PC-3 (cell line): ENCODE data around the gene SLC38A2. TPM values are rescaled to one million over a fixed set of nuclear protein-coding genes. Genes with fewer than 3 reads are reported as not detected.

Experiments
- ATAC-seq: fragments of 200-7000 bp; cut with Tn5 transposase; 2 replicates; pipeline ENCODE4 v1.9.1; 2020; ENCODE audit warnings: mild to moderate bottlenecking, moderate library complexity
- BruUV-seq: library from RNA; stranded (reverse); fragments of 400-500 nt; replicated peaks from 2 replicates; lab custom pipeline; 2021; lab: Mats Ljungman, UMichigan
- CTCF ChIA-PET: fragments of 300-600 bp; sonication (Branson Sonifier 250); formaldehyde crosslinking; loops from one replicate; lab custom pipeline; 2022; ENCODE audit warnings: antibody characterized with exemption; lab: Charles Lee
- POLR2A ChIA-PET: fragments of 300-600 bp; sonication (Branson Sonifier 250); formaldehyde crosslinking; loops from one replicate; lab custom pipeline; 2022; ENCODE audit warnings: antibody characterized with exemption; ENCODE audit not compliant: unreplicated experiment; lab: Charles Lee
- DNase-seq: peaks from one replicate; pipeline ENCODE4 v3.0.0-alpha.2; 2015
- H2AFZ ChIP-seq: fragments of 300-600 bp; sonication (generic); 2 replicates; pipeline ENCODE4 v1.6.0; 2016; ENCODE audit warnings: antibody characterized with exemption, low read length
- H3F3A ChIP-seq: fragments of 300-600 bp; sonication (generic); one replicate; pipeline ENCODE4 v1.6.0; 2017; ENCODE audit warnings: antibody characterized with exemption, low read length, control low read depth, mild to moderate bottlenecking; ENCODE audit not compliant: unreplicated experiment
- H3K27ac ChIP-seq: fragments of 300-600 bp; sonication (generic); 2 replicates; pipeline ENCODE4 v1.5.1; 2016; ENCODE audit warnings: mild to moderate bottlenecking, low read length
- H3K27me3 ChIP-seq: fragments of 300-600 bp; sonication (generic); 2 replicates; pipeline ENCODE4 v1.6.1; 2016; ENCODE audit warnings: low read length, mixed read lengths
- H3K36me3 ChIP-seq: fragments of 300-600 bp; sonication (generic); 2 replicates; pipeline ENCODE4 v1.6.1; 2016; ENCODE audit warnings: low read depth, mixed run types, low read length, mixed read lengths
- H3K4me1 ChIP-seq: fragments of 300-600 bp; sonication (generic); 2 replicates; pipeline ENCODE4 v1.5.1; 2016; ENCODE audit warnings: low read length; ENCODE audit not compliant: insufficient read depth
- H3K4me2 ChIP-seq: fragments of 300-600 bp; sonication (generic); 2 replicates; pipeline ENCODE4 v1.6.0; 2016; ENCODE audit warnings: low read length
- H3K4me3 ChIP-seq: fragments of 300-600 bp; sonication (generic); 2 replicates; pipeline ENCODE4 v1.5.1; 2016; ENCODE audit warnings: mild to moderate bottlenecking, low read length, mixed read lengths
- H3K79me2 ChIP-seq: fragments of 300-600 bp; sonication (generic); 2 replicates; pipeline ENCODE4 v1.6.1; 2017; ENCODE audit warnings: low read length, mixed read lengths
- H3K9ac ChIP-seq: fragments of 300-600 bp; sonication (generic); 2 replicates; pipeline ENCODE4 v1.6.0; 2016; ENCODE audit warnings: mild to moderate bottlenecking, low read length
- H3K9me2 ChIP-seq: fragments of 300-600 bp; sonication (generic); replicated peaks from 2 replicates; pipeline ENCODE4 v1.6.1; 2016; ENCODE audit warnings: mixed run types, low read length, mixed read lengths
- H3K9me3 ChIP-seq: fragments of 300-600 bp; sonication (generic); 2 replicates; pipeline ENCODE4 v1.6.1; 2016; ENCODE audit warnings: low read length, mixed read lengths
- H4K20me1 ChIP-seq: fragments of 300-600 bp; sonication (generic); 2 replicates; pipeline ENCODE4 v1.6.1; 2016; ENCODE audit warnings: low read length, mixed read lengths
- CTCF ChIP-seq: fragments of 300-600 bp; sonication (generic); conservative IDR thresholded peaks from 2 replicates; pipeline ENCODE4 v1.5.1; 2017; ENCODE audit warnings: antibody characterized with exemption, low read depth, mild to moderate bottlenecking, low read length
- EZH2 ChIP-seq: fragments of 300-600 bp; sonication (generic); IDR thresholded peaks from one replicate; pipeline ENCODE4 v1.6.1; 2017; ENCODE audit warnings: antibody characterized with exemption, mild to moderate bottlenecking, low read length; ENCODE audit not compliant: unreplicated experiment
- EZH2phosphoT487 ChIP-seq: fragments of 300-600 bp; sonication (generic); IDR thresholded peaks from 2 replicates; pipeline ENCODE4 v1.6.1; 2018; ENCODE audit warnings: mild to moderate bottlenecking, antibody characterized with exemption, low read length, borderline replicate concordance
- intact Hi-C: fragments of 100-400 bp; cut with micrococcal nuclease; formaldehyde crosslinking; loops from 2 replicates; pipeline ENCODE4 v1.9.0; 2023
- total RNA-seq: library from RNA; depleted of rRNA; stranded (reverse); fragments of >200 nt; gene quantifications from 2 replicates; pipeline ENCODE4 v1.2.3, GENCODE V29; 2014

The SLC38A2 gene
- total RNA-seq, 1 experiment from 2014 or later: 214 TPM

GRCh38 chr12:46367351-46368029 lies 5.1 kb downstream of the SLC38A2 start:
- Histone ChIP-seq H2AFZ (no peak overlapping the region), H3K36me3 (peaks cover 85% of the 10 kb centered on the region), H3K27ac (peak overlapping the region; percentile 13; the same call in 1 of the 2 replicates), H3K79me2 (peaks cover 94% of the 10 kb centered on the region), H3K9me2 (no peaks in the 10 kb centered on the region), H3K9me3 (no peaks in the 10 kb centered on the region), H3K4me1 (peaks cover 57% of the 10 kb centered on the region), H3F3A (peaks cover 58% of the 10 kb centered on the region), H3K4me2 (peak overlapping the region; percentile 92), H4K20me1 (peaks cover 93% of the 10 kb centered on the region), H3K27me3 (no peaks in the 10 kb centered on the region), H3K9ac (peak overlapping the region; percentile 1; the same call in 1 of the 2 replicates), H3K4me3 (peak overlapping the region; percentile 83)
- ATAC-seq (no peak), DNase-seq (peak; percentile 41)
- POLR2A ChIA-PET: interaction anchor here (0.6 to 0.9 kb wide), 3 partner anchors 16 to 126 kb away, joined by 4 to 6 read pairs (median 4); no protein-coding TSS in a partner anchor
- intact Hi-C loops: no loop called here
- CTCF ChIA-PET: no interaction called here
- no peak for TF ChIP-seq EZH2
- TF ChIP-seq CTCF: no peak
- no peak for TF ChIP-seq EZH2phosphoT487
- no TSS peak for BruUV-seq

GRCh38 chr12:46366771-46367170 lies 5.8 kb downstream of the SLC38A2 start:
- Histone ChIP-seq H3F3A (peaks cover 65% of the 10 kb centered on the region), H4K20me1 (peaks cover 92% of the 10 kb centered on the region), H3K9ac (no peak overlapping the region), H3K4me2 (peak overlapping the region; percentile 92), H3K79me2 (peaks cover 86% of the 10 kb centered on the region), H2AFZ (no peak overlapping the region), H3K9me2 (no peaks in the 10 kb centered on the region), H3K27ac (peak overlapping the region; percentile 79), H3K4me3 (peak overlapping the region; percentile 83), H3K4me1 (peaks cover 57% of the 10 kb centered on the region), H3K27me3 (no peaks in the 10 kb centered on the region), H3K9me3 (no peaks in the 10 kb centered on the region), H3K36me3 (peaks cover 92% of the 10 kb centered on the region)
- ChIA-PET CTCF (no interaction called here), POLR2A (interaction anchor here (0.6 to 0.9 kb wide), 2 partner anchors 78 to 127 kb away, joined by 4 to 6 read pairs; no protein-coding TSS in a partner anchor)
- ATAC-seq (no peak), DNase-seq (no peak)
- no TSS peak for BruUV-seq
- TF ChIP-seq EZH2 (no peak), CTCF (no peak), EZH2phosphoT487 (no peak)
- intact Hi-C loops: no loop called here
